ENCODE measurements around the gene PAPLN. TPM values are rescaled to one million over a fixed set of nuclear protein-coding genes. Genes with fewer than 3 reads are reported as not detected.

Gene PAPLN
- polyA plus RNA-seq, 1 donor (not counting 4 experiments of a cell fraction or from before 2014, with no cell fraction given) = 8.2 TPM

DNA sequence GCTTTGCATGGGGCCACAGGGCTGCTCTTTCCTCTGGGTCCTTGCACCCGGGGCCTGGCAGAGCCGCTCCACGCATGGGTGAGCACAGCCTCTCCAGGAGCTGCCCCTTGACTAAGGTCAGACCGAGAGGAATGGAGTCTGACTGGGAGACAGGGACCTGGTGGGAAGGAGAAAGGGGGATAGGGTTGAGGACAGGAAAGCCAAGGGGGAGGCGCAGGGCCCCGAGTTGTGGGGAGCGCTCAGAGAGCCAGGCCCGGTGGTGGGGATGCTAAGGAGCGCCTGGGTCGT, 16.0 kb downstream of the PAPLN start:
- no peak overlapping the region for H3K9ac ChIP-seq (ENCODE audit: control insufficient read depth, extremely low read depth, insufficient read depth, low read length)
- H3K4me1 ChIP-seq (ENCODE audit: control insufficient read depth, extremely low read depth, insufficient read depth, low read length) = peaks cover 9% of the 10 kb centered on the region
- DNase-seq (ENCODE audit: low read depth, low spot score) = no peak
- H3K9me3 ChIP-seq (ENCODE audit: control insufficient read depth, low read depth, low read length) = no peaks in the 10 kb centered on the region
- H3K36me3 ChIP-seq (ENCODE audit: control insufficient read depth in 2 of 2, extremely low read depth in 1 of 2, insufficient read depth in 2 of 2, low read length in 2 of 2) = no peaks in the 10 kb centered on the region
- H3K4me3 ChIP-seq (ENCODE audit: control insufficient read depth in 2 of 3, extremely low read depth in 1 of 3, insufficient read depth in 2 of 3, low read depth in 1 of 3, low read length in 3 of 3) = no peak overlapping the region
- no peak overlapping the region for H2AFZ ChIP-seq (ENCODE audit: control insufficient read depth, low read length)
- no peak overlapping the region for H3K27ac ChIP-seq (ENCODE audit: control insufficient read depth, insufficient read depth, low read length)
- no peak for TF ChIP-seq EZH2 (IDR thresholded peaks at IDR 0.05; ENCODE audit: low read length)
- TF ChIP-seq, protein P1, sequence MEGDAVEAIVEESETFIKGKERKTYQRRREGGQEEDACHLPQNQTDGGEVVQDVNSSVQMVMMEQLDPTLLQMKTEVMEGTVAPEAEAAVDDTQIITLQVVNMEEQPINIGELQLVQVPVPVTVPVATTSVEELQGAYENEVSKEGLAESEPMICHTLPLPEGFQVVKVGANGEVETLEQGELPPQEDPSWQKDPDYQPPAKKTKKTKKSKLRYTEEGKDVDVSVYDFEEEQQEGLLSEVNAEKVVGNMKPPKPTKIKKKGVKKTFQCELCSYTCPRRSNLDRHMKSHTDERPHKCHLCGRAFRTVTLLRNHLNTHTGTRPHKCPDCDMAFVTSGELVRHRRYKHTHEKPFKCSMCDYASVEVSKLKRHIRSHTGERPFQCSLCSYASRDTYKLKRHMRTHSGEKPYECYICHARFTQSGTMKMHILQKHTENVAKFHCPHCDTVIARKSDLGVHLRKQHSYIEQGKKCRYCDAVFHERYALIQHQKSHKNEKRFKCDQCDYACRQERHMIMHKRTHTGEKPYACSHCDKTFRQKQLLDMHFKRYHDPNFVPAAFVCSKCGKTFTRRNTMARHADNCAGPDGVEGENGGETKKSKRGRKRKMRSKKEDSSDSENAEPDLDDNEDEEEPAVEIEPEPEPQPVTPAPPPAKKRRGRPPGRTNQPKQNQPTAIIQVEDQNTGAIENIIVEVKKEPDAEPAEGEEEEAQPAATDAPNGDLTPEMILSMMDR (optimal IDR thresholded peaks at IDR 0.05 in 1 of 3, IDR thresholded peaks at IDR 0.05 in 1 of 3, conservative IDR thresholded peaks at IDR 0.05 in 1 of 3; ENCODE audit: extremely low read depth in 1 of 3, insufficient read depth in 2 of 3, low read length in 3 of 3) = no peak
- H4K20me1 ChIP-seq (ENCODE audit: control insufficient read depth, extremely low read depth, insufficient read depth, low read length) = no peaks in the 10 kb centered on the region
- no peaks in the 10 kb centered on the region for H3K27me3 ChIP-seq (ENCODE audit: control insufficient read depth, extremely low read depth, insufficient read depth, low read length)
- dilution Hi-C loops (cut with MboI; ENCODE audit: extremely low pct_ligation_motif_present, low sequenced_read_pairs) = no loop called here
- FAIRE-seq = no peak
- no peak overlapping the region for H3K4me2 ChIP-seq (ENCODE audit: control insufficient read depth, extremely low read depth, insufficient read depth, low read depth, low read length)
- no peaks in the 10 kb centered on the region for H3K79me2 ChIP-seq (ENCODE audit: control insufficient read depth, insufficient read depth, low read length)
- H3K9me1 ChIP-seq (ENCODE audit: control insufficient read depth, extremely low read depth, insufficient read depth, low read length) = no peaks in the 10 kb centered on the region

DNA sequence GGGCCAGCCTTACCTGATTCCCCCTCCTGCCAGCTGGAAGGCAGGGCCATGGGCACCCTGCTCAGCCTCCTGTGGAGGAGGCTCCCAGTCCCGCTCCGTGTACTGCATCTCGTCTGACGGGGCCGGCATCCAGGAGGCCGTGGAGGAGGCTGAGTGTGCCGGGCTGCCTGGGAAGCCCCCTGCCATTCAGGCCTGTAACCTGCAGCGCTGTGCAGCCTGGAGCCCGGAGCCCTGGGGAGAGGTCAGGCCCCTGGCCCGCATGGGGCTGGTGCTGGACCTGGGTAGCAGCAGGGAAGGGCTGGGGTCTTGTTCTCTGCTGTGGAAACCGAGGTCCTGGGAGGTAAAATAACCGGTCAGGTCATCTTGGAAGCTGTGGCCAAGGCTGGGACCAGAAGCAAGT, 16.4 kb downstream of the PAPLN start:
- dilution Hi-C loops (cut with MboI; ENCODE audit: extremely low pct_ligation_motif_present, low sequenced_read_pairs) = no loop called here
- no peaks in the 10 kb centered on the region for H3K9me3 ChIP-seq (ENCODE audit: control insufficient read depth, low read depth, low read length)

More for the DNA sequence above, 16.4 kb downstream of the PAPLN start:
- peaks cover 5% of the 10 kb centered on the region for H3K4me1 ChIP-seq (ENCODE audit: control insufficient read depth, extremely low read depth, insufficient read depth, low read length)
- H3K9ac ChIP-seq (ENCODE audit: control insufficient read depth, extremely low read depth, insufficient read depth, low read length) = no peak overlapping the region
- no peaks in the 10 kb centered on the region for H3K27me3 ChIP-seq (ENCODE audit: control insufficient read depth, extremely low read depth, insufficient read depth, low read length)
- H2AFZ ChIP-seq (ENCODE audit: control insufficient read depth, low read length) = no peak overlapping the region
- no peak overlapping the region for H3K4me2 ChIP-seq (ENCODE audit: control insufficient read depth, extremely low read depth, insufficient read depth, low read depth, low read length)
- no peak for FAIRE-seq
- H3K4me3 ChIP-seq (ENCODE audit: control insufficient read depth in 2 of 3, extremely low read depth in 1 of 3, insufficient read depth in 2 of 3, low read depth in 1 of 3, low read length in 3 of 3) = no peak overlapping the region
- H3K36me3 ChIP-seq (ENCODE audit: control insufficient read depth in 2 of 2, extremely low read depth in 1 of 2, insufficient read depth in 2 of 2, low read length in 2 of 2) = no peaks in the 10 kb centered on the region
- no peaks in the 10 kb centered on the region for H3K79me2 ChIP-seq (ENCODE audit: control insufficient read depth, insufficient read depth, low read length)
- H3K9me1 ChIP-seq (ENCODE audit: control insufficient read depth, extremely low read depth, insufficient read depth, low read length) = no peaks in the 10 kb centered on the region
- H3K27ac ChIP-seq (ENCODE audit: control insufficient read depth, insufficient read depth, low read length) = no peak overlapping the region
- no peak for DNase-seq (ENCODE audit: low read depth, low spot score)
- no peaks in the 10 kb centered on the region for H4K20me1 ChIP-seq (ENCODE audit: control insufficient read depth, extremely low read depth, insufficient read depth, low read length)
- TF ChIP-seq, protein P1 (optimal IDR thresholded peaks at IDR 0.05 in 1 of 3, IDR thresholded peaks at IDR 0.05 in 1 of 3, conservative IDR thresholded peaks at IDR 0.05 in 1 of 3; ENCODE audit: extremely low read depth in 1 of 3, insufficient read depth in 2 of 3, low read length in 3 of 3) = no peak
- TF ChIP-seq EZH2 (IDR thresholded peaks at IDR 0.05; ENCODE audit: low read length) = no peak
